NCI-H748 (cell line): ENCODE measurements around the gene SGK1.
A peak's percentile ranks its signal among the peaks of the same experiment; 100 is the strongest.

Experiments used
- DNase-seq: peaks from one replicate; lab custom pipeline; 2025; ENCODE audit not compliant: unreplicated experiment; lab: John Stamatoyannopoulos, UW

The SGK1 gene

DNA sequence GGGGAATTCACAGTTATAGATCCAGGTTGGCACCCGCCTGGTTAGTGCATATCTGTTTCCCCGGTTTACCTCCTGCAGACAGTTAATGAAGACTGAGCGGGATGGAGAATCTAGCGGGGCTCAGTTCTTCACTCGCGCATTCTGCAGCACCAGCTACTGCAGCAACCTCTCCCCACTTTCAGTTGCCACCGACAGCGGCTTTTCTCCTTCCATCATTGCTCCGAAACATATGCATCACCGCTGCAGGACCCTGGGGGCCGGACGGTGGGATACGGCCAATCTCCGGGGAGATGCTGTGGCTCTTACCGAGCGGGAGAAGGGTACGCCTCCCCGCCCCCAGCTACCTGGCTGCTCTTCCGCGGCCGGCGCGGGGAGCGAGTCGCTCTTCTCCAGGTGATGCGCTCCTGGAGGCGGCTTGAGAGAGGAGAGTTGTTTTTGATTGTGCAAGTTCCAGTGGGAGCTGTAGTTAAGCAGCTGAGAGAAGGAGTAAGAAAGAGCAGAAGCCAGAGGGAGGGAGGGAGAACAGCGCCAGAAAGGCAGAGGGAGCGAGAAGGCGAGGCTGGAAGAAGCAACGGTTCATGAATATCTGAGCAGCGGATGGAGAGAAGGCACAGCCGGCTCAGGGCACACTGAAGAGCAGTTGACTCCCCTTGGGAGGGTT lies at the start of gene SGK1:
SGK1 (minus strand) TSS at position 642 of the 661 bp plus-strand sequence. CDS start 652 bp downstream, outside the sequence.
- peak; percentile 83 for DNase-seq

DNA sequence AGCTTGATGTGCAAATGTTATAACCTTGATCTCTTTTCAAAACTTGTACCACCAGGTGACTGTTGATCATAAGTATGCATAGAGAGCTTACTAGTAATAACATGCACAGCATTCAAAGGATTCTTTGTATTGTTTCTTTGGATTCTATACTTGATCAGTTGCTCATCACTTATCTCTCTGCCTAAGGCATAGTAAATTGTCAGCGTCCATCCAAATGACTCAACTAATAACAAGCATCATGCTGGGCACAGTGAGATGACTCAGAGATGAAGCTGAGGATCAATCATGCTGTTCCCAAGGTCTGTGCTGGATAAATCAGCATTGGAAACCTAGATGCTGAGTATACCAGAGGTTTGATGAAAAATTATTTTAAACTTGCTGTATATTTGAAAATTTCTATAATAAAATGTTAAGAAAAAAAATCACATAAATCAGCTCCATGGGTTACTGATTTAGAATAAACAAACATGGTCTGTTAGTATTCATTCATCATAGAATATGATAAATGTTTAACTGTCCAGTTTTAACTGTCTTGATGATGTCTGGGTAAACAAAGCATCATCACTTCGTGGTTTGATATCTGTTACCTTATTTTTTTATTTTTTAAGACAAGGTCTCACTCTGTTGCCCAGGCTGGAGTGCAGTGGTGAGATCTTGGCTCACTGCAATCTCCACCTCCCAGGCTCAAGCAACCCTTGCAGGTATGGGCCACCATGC lies 45.6 kb upstream of the SGK1 start:
- DNase-seq, result peak; percentile 40

DNA sequence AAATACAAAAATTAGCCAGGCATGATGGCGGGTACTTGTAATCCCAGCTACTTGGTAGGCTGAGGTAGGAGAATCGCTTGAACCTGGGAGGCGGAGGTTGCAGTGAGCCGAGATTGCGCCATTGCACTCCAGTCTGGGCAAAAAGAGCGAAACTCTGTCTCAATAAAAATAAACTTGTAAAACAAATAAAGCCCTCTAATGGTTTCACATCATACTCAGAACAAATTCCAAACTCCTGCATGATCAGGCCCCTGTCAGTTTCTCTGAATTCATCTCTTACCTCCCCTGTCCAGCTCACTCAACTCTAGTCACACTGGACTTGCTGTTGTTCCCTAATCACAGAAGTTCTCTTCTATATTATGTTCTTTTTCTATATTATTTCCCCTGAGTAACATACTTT lies 43.1 kb upstream of the SGK1 start:
- DNase-seq, result no peak

- DNase-seq, result no peak
These were observed 41.4 kb upstream of the SGK1 start for GRCh38 chr6:134359302-134359701.

GRCh38 chr6:134358320-134358719 lies 40.4 kb upstream of the SGK1 start:
- no peak for DNase-seq

DNA sequence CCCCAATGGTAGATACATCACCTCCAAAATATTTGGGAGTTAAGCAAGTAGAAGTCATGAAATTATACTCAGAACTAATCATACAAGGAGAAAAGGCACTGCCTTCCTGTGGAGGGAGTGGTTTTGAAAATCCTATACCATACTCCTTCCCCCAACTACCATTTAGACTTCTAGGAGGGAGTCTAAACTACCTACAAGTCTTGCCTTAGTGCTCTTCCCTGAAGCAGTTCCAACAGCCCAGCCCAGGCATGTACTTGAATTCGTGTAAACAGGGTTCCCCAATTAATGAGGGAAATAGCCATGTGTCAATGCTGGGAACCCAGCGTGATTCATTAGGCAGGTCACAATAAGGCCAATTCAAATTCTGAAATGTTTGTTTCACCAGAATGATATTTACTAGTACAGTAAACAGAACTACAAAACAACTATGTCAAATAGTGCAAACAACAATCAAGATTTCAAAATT lies 39.1 kb upstream of the SGK1 start:
- no peak for DNase-seq

GRCh38 chr6:134356405-134356804 lies 38.5 kb upstream of the SGK1 start:
- no peak for DNase-seq

DNA sequence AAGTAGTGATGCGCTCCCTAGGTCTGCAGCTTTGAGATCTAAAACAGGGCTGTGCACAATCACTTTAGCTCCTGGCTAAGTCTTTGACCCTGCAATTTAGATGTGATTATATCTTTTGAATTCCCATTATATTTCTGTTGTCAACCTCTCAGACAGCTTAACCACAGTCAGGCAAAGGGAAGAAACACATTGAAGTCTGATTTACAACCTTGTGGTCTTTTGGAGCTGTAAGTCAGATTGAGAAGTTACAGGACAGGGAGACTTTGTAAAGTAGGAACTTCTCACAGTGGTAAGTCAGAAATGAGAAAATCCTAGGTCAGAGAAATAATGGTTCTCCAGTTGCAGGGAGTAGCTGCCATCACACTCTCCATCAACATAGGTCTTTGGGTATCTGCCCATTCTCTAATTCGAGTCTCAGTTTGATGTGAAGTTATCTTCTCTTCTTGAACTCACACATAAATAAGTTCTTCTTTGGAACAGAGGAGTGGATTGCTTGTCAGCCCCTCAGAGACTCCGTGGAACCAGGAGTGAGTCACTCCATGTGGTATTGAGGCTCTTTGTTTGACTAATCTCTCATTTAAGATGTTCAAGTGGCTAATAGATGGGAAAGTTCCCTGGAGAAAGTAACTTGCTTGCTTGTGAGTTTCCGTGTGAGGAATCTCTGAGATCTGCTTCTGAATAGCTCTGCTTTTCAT lies 35.0 kb upstream of the SGK1 start:
- no peak for DNase-seq

GRCh38 chr6:134351615-134352474 lies 33.9 kb upstream of the SGK1 start:
- peak; percentile 28 for DNase-seq

DNA sequence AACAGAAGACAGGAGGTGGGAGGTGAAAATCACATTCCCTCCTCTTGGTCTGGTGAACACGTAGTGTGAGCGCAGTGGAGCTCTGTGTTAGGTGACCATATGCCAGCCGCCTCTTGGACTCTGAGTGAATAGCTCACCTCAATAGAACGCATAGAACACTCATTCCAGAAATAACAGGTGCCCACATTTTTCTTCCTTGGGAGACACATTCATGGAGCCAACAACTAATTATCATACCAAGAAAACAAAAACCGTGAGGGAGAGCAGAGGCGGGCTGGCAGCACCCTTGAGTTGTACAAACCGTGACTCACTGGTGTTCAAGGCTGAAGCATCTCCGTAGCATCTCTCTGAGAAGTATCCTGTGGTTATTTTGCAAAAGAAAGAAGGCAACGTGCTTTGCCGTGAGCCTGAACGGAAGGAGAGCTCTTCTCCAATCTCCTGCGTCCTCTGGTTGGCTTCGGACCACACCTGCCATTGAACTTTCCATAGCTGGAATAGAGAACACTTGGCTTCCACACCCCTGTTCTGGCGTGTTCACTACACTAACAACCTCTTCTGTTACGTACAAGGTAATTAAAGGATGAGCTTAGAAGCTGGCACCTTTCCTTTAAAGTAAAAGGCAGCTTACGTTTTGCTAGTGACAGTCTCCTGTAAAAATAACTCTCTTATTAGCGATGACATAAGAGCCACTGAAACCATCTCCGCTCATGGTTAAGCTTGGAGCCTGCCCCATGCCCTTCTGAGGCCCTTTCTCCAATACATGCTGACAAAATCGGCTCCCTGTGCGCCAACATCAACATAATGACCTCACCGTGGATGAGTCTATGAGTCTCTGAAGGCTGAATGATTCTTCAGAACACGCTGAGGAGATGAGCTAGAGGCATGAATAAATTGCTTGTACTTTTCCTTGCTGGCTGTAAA lies 30.2 kb upstream of the SGK1 start:
- DNase-seq, result no peak

DNA sequence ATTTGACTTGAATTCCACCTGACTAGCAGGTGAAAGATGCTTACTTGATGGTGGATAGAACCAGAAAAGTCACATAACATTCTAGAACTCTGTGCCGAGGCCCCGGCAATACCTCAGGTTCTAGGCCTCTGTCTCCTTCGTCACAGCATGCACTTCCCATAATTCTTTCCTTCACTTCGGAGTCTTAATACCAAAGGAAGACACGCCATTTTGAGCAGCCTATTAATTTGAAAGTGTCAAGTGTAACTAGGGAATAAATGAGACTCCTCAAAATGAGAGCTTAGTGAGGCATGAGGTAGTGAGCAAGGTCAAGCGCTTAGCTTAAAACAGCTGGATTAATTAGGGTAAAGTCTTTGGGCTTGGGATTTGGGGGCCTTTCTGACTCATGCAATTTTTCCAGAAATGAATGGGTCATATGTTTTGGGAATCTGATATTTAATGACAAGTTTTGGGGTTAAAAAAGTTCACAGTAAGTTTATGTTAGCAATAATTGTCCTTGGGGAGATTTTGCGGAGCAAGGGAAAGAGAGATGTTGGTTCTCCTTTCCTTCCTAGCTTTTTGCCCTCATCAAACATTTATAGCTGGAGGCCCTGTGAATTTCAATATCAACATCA lies 29.1 kb upstream of the SGK1 start:
- no peak for DNase-seq

DNA sequence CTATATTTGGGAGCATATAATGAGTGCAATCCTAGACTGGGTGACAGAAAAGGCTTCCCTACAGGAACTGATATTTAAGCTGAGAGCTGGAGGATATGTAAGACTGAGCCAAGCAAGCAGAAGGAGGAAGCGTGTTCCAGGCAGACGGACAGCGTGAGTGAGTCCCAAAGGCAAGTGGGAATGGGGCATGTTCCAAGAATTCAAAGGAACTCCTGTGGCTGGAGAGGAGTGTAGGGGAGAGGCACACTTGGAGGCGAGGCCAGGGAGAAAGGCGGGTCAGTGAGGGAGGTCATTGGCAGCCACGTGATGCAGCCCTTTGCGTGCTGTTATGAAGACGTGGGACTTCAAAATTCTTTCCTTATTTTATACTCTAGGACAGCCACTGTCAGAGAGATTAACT lies 27.9 kb upstream of the SGK1 start:
- DNase-seq, result no peak

DNA sequence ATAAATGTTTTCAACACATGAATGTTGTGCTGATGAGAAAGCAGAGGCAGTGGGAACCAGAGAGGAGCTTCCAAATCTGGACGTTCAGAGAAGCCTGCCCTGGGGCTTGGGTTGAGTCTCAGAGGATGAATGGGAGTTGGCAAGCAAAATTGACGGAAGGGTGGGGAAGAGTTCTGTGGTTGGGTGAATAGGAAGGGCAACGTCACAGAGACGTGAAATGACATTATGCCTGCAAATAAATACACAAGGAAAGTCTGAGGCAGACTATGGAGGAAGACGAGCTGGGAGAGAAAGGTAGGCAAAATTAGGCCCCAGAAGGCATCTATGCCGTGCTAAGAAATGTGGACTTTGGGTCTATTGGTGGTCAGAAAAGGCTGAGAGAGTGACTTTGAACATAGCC lies 25.2 kb upstream of the SGK1 start:
- DNase-seq, result no peak

DNA sequence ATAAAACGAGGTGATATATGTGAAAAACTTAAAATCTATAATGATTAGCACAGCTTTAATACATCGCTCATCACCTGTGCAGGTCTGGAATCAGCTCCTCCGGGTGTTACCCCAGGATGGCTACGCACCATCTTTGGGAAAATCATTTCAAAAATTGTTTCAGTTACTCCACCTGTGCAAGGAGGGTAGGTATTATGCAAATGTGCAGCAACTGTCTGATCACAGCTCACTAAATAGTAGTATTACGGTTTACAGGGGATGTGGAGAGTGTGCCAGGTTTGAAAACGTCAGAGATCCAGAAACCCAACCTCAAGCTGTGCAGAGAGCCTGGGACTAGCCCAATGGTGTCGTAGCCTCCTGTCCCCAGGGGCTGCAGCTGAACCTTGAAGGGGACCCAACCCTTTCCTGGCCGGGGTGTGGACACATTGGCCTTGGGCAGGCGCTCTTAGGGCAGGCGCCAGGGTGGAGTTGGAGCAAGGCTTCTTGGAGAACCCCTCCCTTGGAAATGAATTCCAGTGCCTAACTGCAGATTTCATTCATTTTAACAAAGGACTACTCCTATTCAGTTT lies 24.2 kb upstream of the SGK1 start:
- no peak for DNase-seq

DNA sequence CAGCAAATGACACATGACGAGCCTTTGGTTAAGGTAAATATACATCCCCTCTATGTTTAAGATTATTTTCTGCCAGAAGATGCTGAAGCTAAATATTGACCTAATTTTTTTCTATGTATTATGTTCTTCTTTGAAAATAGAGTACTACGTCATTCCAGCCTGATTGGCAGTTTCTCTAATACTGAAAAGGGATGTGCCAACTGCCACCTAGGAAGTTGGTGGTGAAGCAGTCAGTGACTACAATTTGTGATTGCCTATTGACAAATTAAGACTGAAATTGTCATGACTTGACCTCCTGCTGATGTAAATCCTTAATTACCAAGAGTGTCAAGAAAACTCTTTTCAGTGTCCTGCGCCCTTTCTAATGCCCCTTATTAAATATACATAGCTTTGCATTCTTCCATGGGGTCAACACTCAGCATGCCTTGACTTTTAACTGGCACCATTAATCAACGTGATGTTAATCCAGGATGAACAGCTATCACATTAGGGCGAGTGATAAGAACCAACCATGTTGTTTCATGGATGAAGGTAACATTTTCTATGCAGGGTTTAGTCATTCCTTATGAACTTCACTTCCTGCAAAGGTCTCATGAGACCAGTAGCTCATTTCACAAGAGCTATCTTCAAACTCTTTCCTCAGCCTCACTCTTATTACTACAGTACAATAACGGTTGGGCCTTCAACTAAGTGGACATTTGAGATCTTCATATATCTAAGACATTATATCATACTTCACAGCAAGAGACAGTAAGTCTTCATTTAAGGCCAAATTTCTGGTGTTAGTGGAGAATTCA lies 22.5 kb upstream of the SGK1 start:
- no peak for DNase-seq

DNA sequence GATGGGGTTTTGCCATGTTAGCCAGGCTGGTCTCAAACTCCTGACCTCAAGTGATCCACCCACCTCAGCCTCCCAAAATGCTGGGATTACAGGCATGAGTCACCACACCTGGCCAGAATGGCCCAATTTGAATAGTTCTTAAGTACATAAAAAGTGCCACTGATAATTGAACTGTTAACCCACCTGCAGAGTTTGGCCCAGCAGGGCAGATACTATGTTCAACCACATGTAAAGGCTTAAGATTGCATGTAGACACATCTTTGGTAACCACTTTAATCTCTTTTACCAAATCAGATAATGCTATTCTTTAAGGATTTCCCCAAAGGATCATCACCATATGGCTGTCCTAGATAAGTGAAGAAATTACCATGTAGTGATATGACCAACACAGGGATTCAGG lies 21.3 kb upstream of the SGK1 start:
- DNase-seq, result no peak

GRCh38 chr6:134331256-134331655 lies 13.3 kb upstream of the SGK1 start:
- DNase-seq, result no peak

DNA sequence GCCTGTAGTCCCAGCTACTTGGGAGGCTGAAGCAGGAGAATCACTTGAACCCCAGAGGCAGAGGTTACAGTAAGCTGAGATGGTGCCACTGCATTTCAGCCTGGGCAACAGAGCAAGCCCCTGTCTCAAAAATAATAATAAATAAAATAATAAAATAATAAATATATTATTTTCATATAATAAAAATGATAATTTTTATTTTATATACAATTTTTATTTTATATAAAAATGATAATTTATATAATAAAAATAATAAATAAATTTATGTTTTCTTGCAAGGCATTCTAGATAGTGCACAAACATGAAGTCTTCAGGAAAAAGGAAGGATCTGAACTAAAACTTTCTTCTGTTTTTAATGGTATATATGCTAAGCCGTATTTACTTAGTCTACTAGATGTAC lies 12.6 kb upstream of the SGK1 start:
- DNase-seq, result no peak

- no peak for DNase-seq
These were observed 10.9 kb upstream of the SGK1 start for GRCh38 chr6:134328792-134329191.
